OCI-LY7 (cell line): Measurements from ENCODE around the gene OSCP1.

ENCODE experiments used
- CTCF ChIP-seq: fragments of 200-600 bp; sonication (generic); conservative IDR thresholded peaks from 2 replicates; pipeline ENCODE4 v1.5.1; 2014; ENCODE audit warnings: mild to moderate bottlenecking, antibody characterized with exemption, low read length, moderate library complexity, mixed read lengths
- EZH2phosphoT487 ChIP-seq: fragments of 200-600 bp; sonication (generic); IDR thresholded peaks from 2 replicates; pipeline ENCODE4 v1.6.1; 2018; ENCODE audit warnings: low read depth, borderline replicate concordance, mild to moderate bottlenecking, mixed run types, antibody characterized with exemption, low read length, moderate library complexity, mixed read lengths

- TF ChIP-seq EZH2phosphoT487 (no peak), CTCF (no peak)
Observed at GRCh38 chr1:36455386-36455785, 5.1 kb upstream of the OSCP1 start.
